AG04449 (cell line): ENCODE results near the gene PRPF40B.

Experiments
- CTCF ChIA-PET: fragments of 350-600 bp; formaldehyde crosslinking; extraction: SDS; loops from one replicate; lab custom pipeline; 2021; ENCODE audit warnings: antibody characterized with exemption; lab: Yijun Ruan, JAX
- POLR2A ChIA-PET: fragments of 400-600, 350-600 bp; formaldehyde crosslinking; extraction: SDS; loops from one replicate; lab custom pipeline; 2020; ENCODE audit warnings: antibody characterized with exemption, inconsistent platforms; lab: Yijun Ruan, JAX
- DNase-seq: peaks from one replicate; pipeline ENCODE4 v3.0.0-alpha.2; 2010; ENCODE audit warnings: low read depth, low spot score
- H3K4me3 ChIP-seq: 2 replicates; pipeline ENCODE4 v1.5.1; 2011; ENCODE audit warnings: low read depth, mild to moderate bottlenecking, control low read depth, low read length
- CTCF ChIP-seq: IDR thresholded peaks from one replicate; pipeline ENCODE4 v1.5.1; 2011; ENCODE audit warnings: mild to moderate bottlenecking, moderate library complexity, low read length, control low read depth, inconsistent platforms; ENCODE audit not compliant: insufficient read depth; ENCODE audit errors: missing control alignments

PRPF40B gene

GRCh38 chr12:49618576-49618975 is 4.8 kb upstream of the PRPF40B start:
- no peak for TF ChIP-seq CTCF
- ChIA-PET POLR2A (no interaction called here), CTCF (interaction anchor here (0.9 to 1.7 kb wide), 7 partner anchors 25 to 287 kb away, joined by 3 to 16 read pairs (median 5); partner anchors contain the start of gene TMBIM6)
- no peak for DNase-seq
- H3K4me3 ChIP-seq: no peak overlapping the region

- CTCF ChIA-PET: interaction anchor here (0.8 to 1.7 kb wide), 7 partner anchors 18 to 277 kb away, joined by 3 to 16 read pairs (median 5); partner anchors contain the start of gene TMBIM6
- no peak for TF ChIP-seq CTCF
- DNase-seq: no peak
- POLR2A ChIA-PET: no interaction called here
- no peak overlapping the region for H3K4me3 ChIP-seq
These were observed 4.1 kb upstream of the PRPF40B start for GRCh38 chr12:49619286-49619685.

- ChIA-PET POLR2A (interaction anchor here (0.6 to 2.9 kb wide), 2 partner anchors 120 to 1775 kb away, joined by 5 to 8 read pairs; partner anchors contain the start of gene TMBIM6), CTCF (interaction anchor here (0.8 to 3.6 kb wide), 11 partner anchors 11 to 291 kb away, joined by 3 to 27 read pairs (median 5); no protein-coding TSS in a partner anchor)
- H3K4me3 ChIP-seq: peak overlapping the region; percentile 65
- DNase-seq: no peak
- no peak for TF ChIP-seq CTCF
These were observed 1.5 kb upstream of the PRPF40B start for GRCh38 chr12:49621651-49622500.

GRCh38 chr12:49622501-49623141 is 740 bp upstream of the PRPF40B start:
- TF ChIP-seq CTCF: no peak
- POLR2A ChIA-PET: interaction anchor here (0.5 to 2.9 kb wide), 4 partner anchors 84 to 1886 kb away, joined by 3 to 8 read pairs (median 4); partner anchors contain the start of gene TMBIM6
- no peak for DNase-seq
- H3K4me3 ChIP-seq: peak overlapping the region; percentile 65
- CTCF ChIA-PET: interaction anchor here (0.9 to 3.6 kb wide), 14 partner anchors 10 to 291 kb away, joined by 3 to 27 read pairs (median 5); no protein-coding TSS in a partner anchor

GRCh38 chr12:49624921-49625577 is 1.7 kb downstream of the PRPF40B start:
- TF ChIP-seq CTCF: no peak
- CTCF ChIA-PET: interaction anchor here (1.0 to 18.3 kb wide), 6 partner anchors 22 to 337 kb away, joined by 3 to 300 read pairs (median 4); no protein-coding TSS in a partner anchor

More at GRCh38 chr12:49624921-49625577, 1.7 kb downstream of the PRPF40B start:
- H3K4me3 ChIP-seq: no peak overlapping the region
- POLR2A ChIA-PET: interaction anchor here (0.6 kb wide), 1 partner anchor 59 kb away, joined by 3 read pairs; no protein-coding TSS in a partner anchor
- DNase-seq: no peak
